GM12891 (cell line): ENCODE measurements around the gene ANKRD30A.

ENCODE experiments used
- POLR2A ChIP-seq: IDR thresholded peaks from 2 replicates; pipeline ENCODE4 v1.6.1; 2011; ENCODE audit warnings: low read depth, low read length, control low read depth
- POLR2AphosphoS5 ChIP-seq: IDR thresholded peaks from 2 replicates; pipeline ENCODE4 v1.6.1; 2011; ENCODE audit warnings: low read depth, low read length, control low read depth
- TAF1 ChIP-seq: IDR thresholded peaks from 2 replicates; pipeline ENCODE4 v1.6.1; 2011; ENCODE audit warnings: low read depth, low read length, control low read depth

GRCh38 chr10:37124532-37124931, 866 bp upstream of the ANKRD30A start:
- TF ChIP-seq POLR2AphosphoS5 (no peak), TAF1 (no peak), POLR2A (no peak)
